Tibial nerve (tissue), 4 donors: ENCODE data around the gene PSPH. TPM values are rescaled to one million over a fixed set of nuclear protein-coding genes. Genes with fewer than 3 reads are reported as not detected.
A peak's percentile ranks its signal among the peaks of the same experiment; 100 is the strongest.

Experiments
- DNase-seq, 2 donors: peaks; one replicate each; pipeline ENCODE4 v3.0.0-alpha.2; 2019; ENCODE audit warnings: low spot score in 2 of 2
- H3K27ac ChIP-seq, 4 donors: fragments of 200-600 bp; sonication (generic) in 3 of 4; one replicate each; pipeline ENCODE4 v1.5.1; 2017 to 2019; ENCODE audit warnings: mild to moderate bottlenecking in 1 of 4
- H3K27me3 ChIP-seq, 2 donors: fragments of 200-600 bp; sonication (generic) in 1 of 2; one replicate each; pipeline versions ENCODE4 v1.5.1 to v1.6.0; 2017 to 2019
- H3K36me3 ChIP-seq, 3 donors: fragments of 200-600 bp; sonication (generic); one replicate each; pipeline ENCODE4 v1.5.1; 2018 to 2019
- H3K4me1 ChIP-seq, 4 donors: fragments of 200-600 bp; sonication (generic) in 3 of 4; one replicate each; pipeline ENCODE4 v1.5.1; 2017 to 2019
- H3K4me3 ChIP-seq, 4 donors: fragments of 200-600 bp; sonication (generic) in 3 of 4; one replicate each; pipeline ENCODE4 v1.5.1; 2017 to 2019; ENCODE audit warnings: mild to moderate bottlenecking in 1 of 4, moderate library complexity in 1 of 4
- H3K9me3 ChIP-seq, 4 donors: fragments of 200-600 bp; sonication (generic) in 3 of 4; one replicate each; pipeline ENCODE4 v1.5.1; 2017 to 2019
- CTCF ChIP-seq, 5 experiments: fragments of 200-600 bp in 3 of 5; fragments of 450-650 bp in 2 of 5; sonication (generic) in 3 of 5; IDR thresholded peaks; one replicate each; pipeline ENCODE4 v1.5.1; 2016 to 2019; ENCODE audit warnings: antibody characterized with exemption in 5 of 5, mild to moderate bottlenecking in 3 of 5, moderate library complexity in 2 of 5
- EP300 ChIP-seq, 2 donors: sonication (generic); formaldehyde crosslinking; IDR thresholded peaks; one replicate each; pipeline ENCODE4 v1.6.1; 2017; ENCODE audit warnings: antibody characterized with exemption in 2 of 2, mild to moderate bottlenecking in 1 of 2
- POLR2A ChIP-seq, 2 donors: fragments of 450-650 bp; IDR thresholded peaks; one replicate each; pipeline ENCODE4 v1.6.1; 2017; ENCODE audit warnings: antibody characterized with exemption in 2 of 2, mild to moderate bottlenecking in 2 of 2, moderate library complexity in 2 of 2
- WGBS, 2 donors: methylation state at CpG; one replicate each; pipeline ENCODE4 v1.1.5; 2018; 5-methylcytosine and 5-hydroxymethylcytosine counted together
- total RNA-seq, 4 donors: library from RNA; depleted of rRNA; stranded (reverse); fragments of >200 nt; gene quantifications; one replicate each; pipeline ENCODE4 v1.1.0, GENCODE V29; 2016

Gene PSPH
- total RNA-seq, 4 donors from 2014 or later = 14.9 to 39.8 (median 25.1) TPM

GRCh38 chr7:56009695-56010094, 41.5 kb downstream of the PSPH start:
- peak overlapping the region; percentile 15 to 86 (median 61) for H3K27ac ChIP-seq
- H3K27me3 ChIP-seq = no peaks in the 10 kb centered on the region
- no peak overlapping the region for H3K4me3 ChIP-seq
- DNase-seq = no peak
- peaks cover 0 to 32% (median 0%) of the 10 kb centered on the region in 4 donors for H3K4me1 ChIP-seq
- 31 to 41% methylated on average over 7 of the region's 7 CpGs for WGBS, 2 donors
- TF ChIP-seq EP300 (IDR thresholded peaks at IDR 0.05) (peak in 1 of 2 donors; percentile 67), CTCF (IDR thresholded peaks at IDR 0.05) (no peak), POLR2A (IDR thresholded peaks at IDR 0.05) (no peak)
- peaks cover 0 to 39% (median 0%) of the 10 kb centered on the region in 3 donors for H3K36me3 ChIP-seq
- H3K9me3 ChIP-seq = no peaks in the 10 kb centered on the region

- no peak overlapping the region for H3K4me3 ChIP-seq
- peaks cover 0 to 21% (median 0%) of the 10 kb centered on the region in 3 donors for H3K36me3 ChIP-seq
- WGBS, 2 donors = 37 to 55% methylated on average over 9 of the region's 9 CpGs
- H3K9me3 ChIP-seq = no peaks in the 10 kb centered on the region
- H3K4me1 ChIP-seq = peaks cover 0 to 32% (median 0%) of the 10 kb centered on the region in 4 donors
- no peaks in the 10 kb centered on the region for H3K27me3 ChIP-seq
- TF ChIP-seq POLR2A (IDR thresholded peaks at IDR 0.05) (no peak), EP300 (IDR thresholded peaks at IDR 0.05) (peak in 1 of 2 donors; percentile 35)
- DNase-seq = no peak
- H3K27ac ChIP-seq = peak overlapping the region; percentile 28 to 86 (median 60)
These were observed 43.4 kb downstream of the PSPH start for GRCh38 chr7:56007891-56008290.

- Histone ChIP-seq H3K9me3 (no peaks in the 10 kb centered on the region), H3K36me3 (peaks cover 0 to 14% (median 0%) of the 10 kb centered on the region in 3 donors), H3K27ac (peak overlapping the region; percentile 28 to 86 (median 60)), H3K27me3 (no peaks in the 10 kb centered on the region), H3K4me1 (peaks cover 0 to 32% (median 0%) of the 10 kb centered on the region in 4 donors), H3K4me3 (no peak overlapping the region)
- 67 to 72% methylated on average over 4 of the region's 4 CpGs for WGBS, 2 donors
- TF ChIP-seq CTCF (IDR thresholded peaks at IDR 0.05) = no peak
- no peak for TF ChIP-seq POLR2A (IDR thresholded peaks at IDR 0.05)
- no peak for TF ChIP-seq EP300 (IDR thresholded peaks at IDR 0.05)
- no peak for DNase-seq
These were observed 44.0 kb downstream of the PSPH start for GRCh38 chr7:56007167-56007652.

GRCh38 chr7:56003749-56004148, 47.5 kb downstream of the PSPH start:
- no peaks in the 10 kb centered on the region for H3K27me3 ChIP-seq
- no peak overlapping the region for H3K4me3 ChIP-seq
- peaks cover 0 to 12% (median 0%) of the 10 kb centered on the region in 3 donors for H3K36me3 ChIP-seq
- TF ChIP-seq CTCF (IDR thresholded peaks at IDR 0.05) (no peak), POLR2A (IDR thresholded peaks at IDR 0.05) (no peak), EP300 (IDR thresholded peaks at IDR 0.05) (no peak)
- WGBS, 2 donors = 76 to 77% methylated on average over 4 of the region's 4 CpGs
- no peaks in the 10 kb centered on the region for H3K9me3 ChIP-seq
- DNase-seq = no peak
- H3K27ac ChIP-seq = no peak overlapping the region
- H3K4me1 ChIP-seq = peaks cover 0 to 11% (median 0%) of the 10 kb centered on the region in 4 donors

GRCh38 chr7:55996856-55997500, 54.3 kb downstream of the PSPH start:
- no peak overlapping the region for H3K27ac ChIP-seq

More at GRCh38 chr7:55996856-55997500, 54.3 kb downstream of the PSPH start:
- TF ChIP-seq CTCF (IDR thresholded peaks at IDR 0.05) = no peak
- no peak for TF ChIP-seq EP300 (IDR thresholded peaks at IDR 0.05)
- no peak for TF ChIP-seq POLR2A (IDR thresholded peaks at IDR 0.05)
- no peak for DNase-seq
- H3K27me3 ChIP-seq = no peaks in the 10 kb centered on the region
- no peaks in the 10 kb centered on the region for H3K9me3 ChIP-seq
- WGBS, 2 donors = 87 to 88% methylated on average over 8 of the region's 8 CpGs
- H3K4me3 ChIP-seq = no peak overlapping the region
- no peaks in the 10 kb centered on the region for H3K4me1 ChIP-seq
- H3K36me3 ChIP-seq = peaks cover 0 to 80% (median 18%) of the 10 kb centered on the region in 3 donors
